ENCODE results near the gene HDAC6. TPM values are rescaled to one million over a fixed set of nuclear protein-coding genes. Genes with fewer than 3 reads are reported as not detected.

Gene HDAC6
- total RNA-seq, 3 donors from 2014 or later (not counting 1 experiment from before 2014, with no cell fraction given): 97.4 to 118 (median 101) TPM

DNA sequence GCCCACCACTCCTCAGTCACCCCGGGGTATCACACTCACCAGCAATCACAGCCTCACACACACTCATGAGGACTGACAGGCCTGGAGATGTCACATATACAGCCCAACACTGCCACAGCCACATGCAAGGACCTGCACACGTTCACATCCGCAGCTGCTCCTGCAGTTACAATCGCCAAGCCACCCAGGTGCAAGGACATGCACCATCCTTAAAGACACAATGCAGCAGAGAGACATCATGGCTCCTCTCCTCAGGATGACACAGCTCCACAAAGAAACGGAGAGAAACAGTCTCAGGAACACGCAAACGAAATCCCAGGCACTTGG is 32.5 kb downstream of the HDAC6 start:
- intact Hi-C loops (cut with micrococcal nuclease): no loop called here
- Histone ChIP-seq H3K27ac (ENCODE audit: low read length) (no peak overlapping the region), H3K4me1 (ENCODE audit: control insufficient read depth, insufficient read depth, low read length) (peaks cover 5% of the 10 kb centered on the region), H3K36me3 (ENCODE audit: control insufficient read depth, insufficient read depth, low read length) (no peaks in the 10 kb centered on the region), H3K27me3 (ENCODE audit: control insufficient read depth, insufficient read depth, low read length) (peaks cover 5% of the 10 kb centered on the region), H3K9me3 (ENCODE audit: control insufficient read depth, insufficient read depth, low read length) (no peaks in the 10 kb centered on the region), H3K4me3 (ENCODE audit: low read length) (no peak overlapping the region)
- no peaks in the 10 kb centered on the region for H3K36me3 Mint-ChIP-seq
- peaks cover 7 to 9% of the 10 kb centered on the region in 2 donors for H3K4me1 Mint-ChIP-seq
- 13% methylated on average over 7 of the region's 7 CpGs for WGBS (ENCODE audit: insufficient coverage)
- no peaks in the 10 kb centered on the region for H3K9me3 Mint-ChIP-seq
- H3K27me3 Mint-ChIP-seq (ENCODE audit: low read depth in 2 of 2): peaks cover 39 to 41% of the 10 kb centered on the region in 2 donors
- no peak overlapping the region for H3K27ac Mint-ChIP-seq
- TF ChIP-seq, protein P1, sequence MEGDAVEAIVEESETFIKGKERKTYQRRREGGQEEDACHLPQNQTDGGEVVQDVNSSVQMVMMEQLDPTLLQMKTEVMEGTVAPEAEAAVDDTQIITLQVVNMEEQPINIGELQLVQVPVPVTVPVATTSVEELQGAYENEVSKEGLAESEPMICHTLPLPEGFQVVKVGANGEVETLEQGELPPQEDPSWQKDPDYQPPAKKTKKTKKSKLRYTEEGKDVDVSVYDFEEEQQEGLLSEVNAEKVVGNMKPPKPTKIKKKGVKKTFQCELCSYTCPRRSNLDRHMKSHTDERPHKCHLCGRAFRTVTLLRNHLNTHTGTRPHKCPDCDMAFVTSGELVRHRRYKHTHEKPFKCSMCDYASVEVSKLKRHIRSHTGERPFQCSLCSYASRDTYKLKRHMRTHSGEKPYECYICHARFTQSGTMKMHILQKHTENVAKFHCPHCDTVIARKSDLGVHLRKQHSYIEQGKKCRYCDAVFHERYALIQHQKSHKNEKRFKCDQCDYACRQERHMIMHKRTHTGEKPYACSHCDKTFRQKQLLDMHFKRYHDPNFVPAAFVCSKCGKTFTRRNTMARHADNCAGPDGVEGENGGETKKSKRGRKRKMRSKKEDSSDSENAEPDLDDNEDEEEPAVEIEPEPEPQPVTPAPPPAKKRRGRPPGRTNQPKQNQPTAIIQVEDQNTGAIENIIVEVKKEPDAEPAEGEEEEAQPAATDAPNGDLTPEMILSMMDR (IDR thresholded peaks at IDR 0.05): no peak
- peak overlapping the region; percentile 38 for H3K4me3 Mint-ChIP-seq
- peak in 1 of 2 donors; percentile 23 for DNase-seq
- no peak for ATAC-seq

DNA sequence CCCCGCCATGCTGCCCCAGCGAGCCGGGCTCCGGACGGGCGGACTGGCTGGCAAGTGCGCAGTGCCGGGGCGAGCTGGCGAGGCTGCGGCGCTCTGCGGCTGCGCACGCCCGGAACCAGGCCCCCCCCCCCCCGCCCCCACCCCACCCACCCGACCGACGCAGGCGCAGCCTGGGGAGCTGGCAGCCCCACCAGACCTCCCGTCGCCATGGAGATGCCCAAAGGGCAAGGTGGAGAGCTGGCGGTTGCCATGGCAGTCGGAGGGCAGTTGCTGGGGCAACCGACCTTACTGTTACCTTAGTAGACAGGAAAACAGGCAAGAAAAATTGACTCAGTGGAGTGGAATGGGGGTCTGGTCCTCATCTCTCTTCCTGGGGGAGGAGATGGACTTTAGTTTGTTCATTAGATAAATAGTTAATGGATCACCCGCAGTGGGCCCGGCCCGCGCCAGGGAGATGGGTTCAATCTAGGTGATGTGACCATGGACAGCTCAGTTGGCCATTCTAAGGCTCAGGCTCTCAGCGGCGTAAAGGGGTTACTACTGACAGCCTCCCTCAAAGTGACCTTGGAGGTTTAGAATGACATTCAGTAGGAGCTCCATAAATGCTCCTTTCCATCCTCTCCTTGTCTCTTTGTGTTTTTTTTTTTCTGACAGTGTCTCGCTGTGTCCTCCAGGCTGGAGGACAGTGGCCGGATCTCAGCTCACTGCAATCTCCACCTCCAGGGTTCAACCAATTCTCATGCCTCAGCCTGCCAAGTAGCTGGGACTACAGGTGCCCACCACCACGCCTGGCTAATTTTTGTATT is 33.9 kb downstream of the HDAC6 start, which contains the start of gene PCSK1N:
TSS of gene PCSK1N (minus strand) at position 87 of the 806 bp plus-strand sequence. CDS start at position 9, 78 bp downstream.
- peak in 1 of 3 donors; percentile 21 for ATAC-seq
- WGBS (ENCODE audit: insufficient coverage): 28% methylated on average over 17 of the region's 35 CpGs

DNA sequence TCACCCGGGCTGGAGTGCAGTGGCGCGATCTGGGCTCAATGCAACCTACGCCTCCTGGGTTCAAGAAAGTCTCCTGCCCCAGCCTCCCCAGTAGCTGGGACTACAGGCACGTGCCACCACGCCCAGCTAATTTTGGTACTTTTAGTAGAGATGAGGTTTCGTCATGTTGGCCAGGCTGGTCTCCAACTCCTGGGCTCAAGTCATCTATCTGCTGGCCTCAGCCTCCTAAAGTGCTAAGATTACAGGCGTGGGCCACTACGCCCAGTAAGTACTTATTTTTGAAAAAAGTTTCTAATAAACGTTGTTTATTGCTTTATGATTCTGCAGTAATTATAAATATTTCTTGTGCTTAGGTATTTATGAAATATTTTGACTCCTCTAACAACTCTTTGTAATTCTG is 37.8 kb downstream of the HDAC6 start:
- H3K9me3 Mint-ChIP-seq: no peaks in the 10 kb centered on the region
- WGBS (ENCODE audit: insufficient coverage): 91% methylated on average over 5 of the region's 10 CpGs
- no peaks in the 10 kb centered on the region for H3K36me3 ChIP-seq (ENCODE audit: control insufficient read depth, insufficient read depth, low read length)
- ATAC-seq (no peak), DNase-seq (no peak)
- TF ChIP-seq, protein P1 (IDR thresholded peaks at IDR 0.05): no peak
- H3K27ac ChIP-seq (ENCODE audit: low read length): no peak overlapping the region
- H3K27me3 ChIP-seq (ENCODE audit: control insufficient read depth, insufficient read depth, low read length): peaks cover 2% of the 10 kb centered on the region
- H3K4me1 Mint-ChIP-seq: peaks cover 3 to 4% of the 10 kb centered on the region in 2 donors
- H3K36me3 Mint-ChIP-seq: no peaks in the 10 kb centered on the region
- intact Hi-C loops (cut with micrococcal nuclease): no loop called here
- H3K27me3 Mint-ChIP-seq (ENCODE audit: low read depth in 2 of 2): peaks cover 3 to 11% of the 10 kb centered on the region in 2 donors
- H3K4me1 ChIP-seq (ENCODE audit: control insufficient read depth, insufficient read depth, low read length): peaks cover 4% of the 10 kb centered on the region
- no peak overlapping the region for H3K27ac Mint-ChIP-seq
- no peak overlapping the region for H3K4me3 Mint-ChIP-seq
- no peaks in the 10 kb centered on the region for H3K9me3 ChIP-seq (ENCODE audit: control insufficient read depth, insufficient read depth, low read length)
- H3K4me3 ChIP-seq (ENCODE audit: low read length): no peak overlapping the region

More for the DNA sequence above, 33.9 kb downstream of the HDAC6 start, which contains the start of gene PCSK1N:
- H3K4me1 ChIP-seq (ENCODE audit: control insufficient read depth, insufficient read depth, low read length): peaks cover 5% of the 10 kb centered on the region
- H3K4me1 Mint-ChIP-seq: peaks cover 7 to 9% of the 10 kb centered on the region in 2 donors
- peak in 1 of 2 donors; percentile 70 for DNase-seq
- H3K36me3 ChIP-seq (ENCODE audit: control insufficient read depth, insufficient read depth, low read length): no peaks in the 10 kb centered on the region
- H3K4me3 ChIP-seq (ENCODE audit: low read length): no peak within 1 kb of the TSS
- no peaks in the 10 kb centered on the region for H3K9me3 ChIP-seq (ENCODE audit: control insufficient read depth, insufficient read depth, low read length)
- no peaks in the 10 kb centered on the region for H3K36me3 Mint-ChIP-seq
- H3K27ac ChIP-seq (ENCODE audit: low read length): no peak within 1 kb of the TSS
- H3K27me3 Mint-ChIP-seq (ENCODE audit: low read depth in 2 of 2): peaks cover 29 to 34% of the 10 kb centered on the region in 2 donors
- TF ChIP-seq, protein P1 (IDR thresholded peaks at IDR 0.05): no peak
- peaks cover 5% of the 10 kb centered on the region for H3K27me3 ChIP-seq (ENCODE audit: control insufficient read depth, insufficient read depth, low read length)
- no peak within 1 kb of the TSS for H3K27ac Mint-ChIP-seq
- intact Hi-C loops (cut with micrococcal nuclease): no loop called here
- no peaks in the 10 kb centered on the region for H3K9me3 Mint-ChIP-seq
- peak within 1 kb of the TSS; percentile 38 for H3K4me3 Mint-ChIP-seq

Measured in natural killer cell (primary cell).